GM23338 (cell line): ENCODE results near the gene NTN1.

Experiments
- CTCF ChIP-seq, 2 experiments: fragments of 200-600 bp in 1 of 2; sonication (generic) in 1 of 2; conservative IDR thresholded peaks; 2 replicates each; pipeline versions ENCODE4 v1.5.1 to v1.6.1; 2016 to 2017; ENCODE audit warnings: antibody characterized with exemption in 2 of 2, low read depth in 2 of 2, mild to moderate bottlenecking in 2 of 2, moderate library complexity in 1 of 2
- EZH2 ChIP-seq: fragments of 200-600 bp; sonication (generic); IDR thresholded peaks from one replicate; pipeline ENCODE4 v1.8.0; 2017; ENCODE audit warnings: antibody characterized with exemption, mild to moderate bottlenecking, low read depth; ENCODE audit not compliant: unreplicated experiment
- POLR2AphosphoS5 ChIP-seq: IDR thresholded peaks from 2 replicates; pipeline ENCODE4 v1.6.1; 2016; ENCODE audit warnings: antibody characterized with exemption, low read depth

DNA sequence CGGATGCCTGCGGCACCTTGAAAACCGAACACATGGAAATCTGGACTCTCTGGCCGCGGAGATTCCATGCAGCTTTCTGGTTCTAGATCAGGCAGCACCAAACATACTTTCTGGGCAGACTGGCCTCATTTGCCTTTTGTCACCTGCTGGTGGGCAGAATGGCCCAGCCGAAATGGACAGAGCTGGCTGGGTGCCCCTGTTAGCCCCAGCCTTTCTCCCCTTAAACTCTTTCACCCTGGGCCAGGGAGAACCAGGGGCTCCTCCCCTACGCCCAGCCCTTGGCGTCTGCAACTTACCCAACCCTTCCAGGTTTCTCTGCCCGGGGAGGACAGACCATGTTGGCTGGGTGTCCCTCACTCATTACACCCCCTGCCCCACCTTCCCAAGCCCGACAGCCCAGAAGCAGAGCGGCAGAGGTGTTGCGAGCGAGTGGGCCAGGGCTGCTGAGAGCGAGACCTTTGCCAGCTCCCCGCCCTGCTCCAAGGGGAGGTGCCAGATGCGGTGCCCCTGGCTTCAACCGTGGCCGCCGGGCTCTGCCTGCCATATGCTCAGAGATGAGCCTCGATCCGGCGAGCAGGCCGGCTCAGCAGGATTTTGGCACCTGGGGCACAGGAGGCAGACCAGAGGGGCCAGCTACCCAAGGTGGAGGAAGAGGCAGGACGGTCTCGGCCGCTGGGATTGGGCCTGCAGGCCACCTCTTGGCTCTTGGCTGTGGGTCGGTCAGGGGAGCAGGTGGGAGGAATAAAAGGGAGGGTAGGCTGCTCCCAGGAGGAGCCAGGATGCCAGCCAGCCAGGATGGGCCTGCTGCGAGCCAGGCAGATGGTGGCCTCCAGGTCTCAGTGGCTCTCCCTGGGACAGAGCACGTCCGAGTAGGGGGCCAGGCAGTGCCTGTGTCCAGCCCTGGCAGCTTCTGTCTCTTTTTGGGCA is 191.3 kb downstream of the NTN1 start:
- TF ChIP-seq CTCF (conservative IDR thresholded peaks at IDR 0.05; ENCODE audit: low read depth in 2 of 2), result no peak
- TF ChIP-seq POLR2AphosphoS5, result no peak
- no peak for TF ChIP-seq EZH2
